ENCODE measurements around the gene CNOT4. TPM values are rescaled to one million over a fixed set of nuclear protein-coding genes. Genes with fewer than 3 reads are reported as not detected.

The CNOT4 gene
- total RNA-seq, 4 donors from 2014 or later, result 19.2 to 33.4 (median 21.6) TPM

- TF ChIP-seq CTCF (IDR thresholded peaks at IDR 0.05; ENCODE audit: low read depth), result no peak
Measured at GRCh38 chr7:135475521-135475920, 34.4 kb downstream of the CNOT4 start.

- TF ChIP-seq CTCF (IDR thresholded peaks at IDR 0.05; ENCODE audit: low read depth), result no peak
Measured at GRCh38 chr7:135467207-135467711, 42.6 kb downstream of the CNOT4 start.

- no peak for TF ChIP-seq CTCF (IDR thresholded peaks at IDR 0.05; ENCODE audit: low read depth)
Measured at GRCh38 chr7:135466442-135467206, 43.3 kb downstream of the CNOT4 start.

GRCh38 chr7:135463908-135464307 is 46.0 kb downstream of the CNOT4 start:
- TF ChIP-seq CTCF (IDR thresholded peaks at IDR 0.05; ENCODE audit: low read depth), result no peak

GRCh38 chr7:135459951-135460567 is 49.8 kb downstream of the CNOT4 start:
- TF ChIP-seq CTCF (IDR thresholded peaks at IDR 0.05; ENCODE audit: low read depth), result no peak

- TF ChIP-seq CTCF (IDR thresholded peaks at IDR 0.05; ENCODE audit: low read depth), result no peak
Measured at GRCh38 chr7:135459076-135459475, 50.8 kb downstream of the CNOT4 start.

- TF ChIP-seq CTCF (IDR thresholded peaks at IDR 0.05; ENCODE audit: low read depth), result no peak
Measured at GRCh38 chr7:135454060-135454459, 55.8 kb downstream of the CNOT4 start.

Measured in subcutaneous adipose tissue (tissue), 4 donors.